Adipocyte (in vitro differentiated cells): ENCODE results near the gene EML1.

Source experiments
- DNase-seq: peaks from one replicate; pipeline ENCODE4 v3.0.0-alpha.2; 2015; ENCODE audit warnings: low read depth
- H3K27me3 ChIP-seq: replicated peaks from 2 replicates; pipeline ENCODE4 v1.7.0; 2013; ENCODE audit warnings: mild to moderate bottlenecking, low read length, moderate library complexity; ENCODE audit not compliant: control insufficient read depth, insufficient read depth
- H3K36me3 ChIP-seq: 2 replicates; pipeline ENCODE4 v1.7.0; 2013; ENCODE audit warnings: low read length, mild to moderate bottlenecking, moderate library complexity; ENCODE audit not compliant: control insufficient read depth, insufficient read depth, severe bottlenecking
- H3K4me1 ChIP-seq: 2 replicates; pipeline ENCODE4 v1.7.0; 2013; ENCODE audit warnings: mild to moderate bottlenecking, low read length, moderate library complexity; ENCODE audit not compliant: control insufficient read depth, insufficient read depth
- H3K4me3 ChIP-seq: 2 replicates; pipeline ENCODE4 v1.7.0; 2013; ENCODE audit warnings: mild to moderate bottlenecking, low read length, moderate library complexity
- H3K9ac ChIP-seq: 2 replicates; pipeline ENCODE4 v1.7.0; 2013; ENCODE audit warnings: mild to moderate bottlenecking, low read length, moderate library complexity
- H3K9me3 ChIP-seq: 2 replicates; pipeline ENCODE4 v1.7.0; 2013; ENCODE audit warnings: mild to moderate bottlenecking, low read length, moderate library complexity; ENCODE audit not compliant: control insufficient read depth

EML1 gene

GRCh38 chr14:99750746-99751450 lies 42.3 kb upstream of the EML1 start:
- Histone ChIP-seq H3K9me3 (no peaks in the 10 kb centered on the region), H3K4me1 (peaks cover 43% of the 10 kb centered on the region), H3K9ac (no peak overlapping the region), H3K36me3 (no peaks in the 10 kb centered on the region), H3K27me3 (peaks cover 14% of the 10 kb centered on the region), H3K4me3 (no peak overlapping the region)
- no peak for DNase-seq

DNA sequence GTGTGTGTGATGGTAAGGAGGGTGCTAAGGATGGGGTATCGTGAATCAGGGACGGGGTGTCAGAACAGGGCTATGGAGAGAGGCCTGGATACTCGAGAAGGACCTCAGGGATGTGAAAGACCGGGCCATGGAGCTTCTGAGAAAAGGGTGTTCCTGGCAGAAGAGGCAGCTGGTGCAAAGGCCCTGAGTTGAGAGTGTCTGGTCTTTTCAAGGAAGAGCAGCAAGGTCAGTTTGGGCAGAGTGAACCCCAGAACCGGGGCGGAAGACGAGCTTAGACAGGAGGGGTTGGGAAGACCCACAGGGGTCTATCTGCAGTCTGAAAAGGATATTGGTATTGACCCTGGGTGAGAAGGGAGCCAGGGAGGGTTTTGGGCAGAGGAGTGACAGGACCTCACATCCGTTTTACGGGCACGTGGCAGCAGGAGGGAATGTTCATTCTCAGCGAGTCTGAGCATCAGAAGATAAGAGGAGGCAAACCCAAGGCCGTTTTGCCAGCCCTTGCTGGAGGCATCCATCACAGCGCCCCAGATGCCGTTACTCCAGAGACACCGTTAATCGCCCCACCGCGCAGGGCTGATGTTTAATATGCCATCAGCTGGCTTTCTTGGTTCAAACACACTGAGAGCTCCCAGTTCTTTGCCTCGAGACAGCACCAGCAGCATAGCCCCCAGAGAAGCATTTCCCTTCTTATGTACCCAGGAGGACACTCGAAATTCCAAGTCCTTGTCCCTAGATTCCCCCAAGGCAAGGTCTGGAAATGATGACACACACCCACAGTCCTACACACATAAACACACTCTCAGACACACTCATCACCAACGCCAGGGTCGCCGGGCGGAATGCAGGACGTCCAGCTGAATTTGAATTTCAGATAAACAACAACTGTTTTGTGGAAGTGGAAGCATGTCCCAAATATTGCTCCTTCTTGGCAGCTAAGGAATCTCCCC lies 41.4 kb upstream of the EML1 start:
- H3K4me3 ChIP-seq = no peak overlapping the region
- no peaks in the 10 kb centered on the region for H3K36me3 ChIP-seq
- peak; percentile 43 for DNase-seq
- peaks cover 49% of the 10 kb centered on the region for H3K4me1 ChIP-seq
- H3K9ac ChIP-seq = no peak overlapping the region
- H3K27me3 ChIP-seq = peaks cover 14% of the 10 kb centered on the region
- H3K9me3 ChIP-seq = no peaks in the 10 kb centered on the region

DNA sequence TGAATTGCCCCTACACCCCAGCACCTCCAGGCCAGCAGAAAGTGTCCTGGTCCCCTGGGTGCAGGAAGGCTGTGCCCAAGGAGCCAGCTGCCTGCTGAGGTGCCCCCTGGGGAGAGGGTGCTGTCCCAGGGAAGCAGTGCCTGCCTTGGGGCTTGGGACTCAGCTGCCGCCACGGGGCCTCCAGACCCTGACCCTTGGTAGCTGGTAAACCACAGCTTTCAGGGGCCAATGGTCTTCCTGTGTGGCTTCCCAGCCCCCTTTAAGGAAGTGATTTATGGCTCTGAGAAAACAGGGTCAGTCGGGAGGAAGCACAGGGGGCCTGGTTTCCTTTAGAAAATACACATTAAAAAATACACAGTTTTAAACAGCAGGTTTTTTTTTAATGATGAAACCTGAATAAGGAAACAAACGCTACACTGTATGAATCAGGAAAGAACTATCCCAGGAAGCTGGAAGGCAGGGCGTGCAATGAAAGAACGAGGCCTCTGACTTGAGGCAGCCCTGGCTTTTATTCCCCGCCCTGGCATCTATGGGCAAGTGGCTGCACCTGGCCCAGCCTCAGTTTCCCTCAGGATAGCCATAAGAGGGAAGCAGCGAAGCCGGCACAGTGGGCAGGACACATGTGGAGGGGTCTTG lies 40.6 kb upstream of the EML1 start:
- DNase-seq = peak; percentile 83
- no peaks in the 10 kb centered on the region for H3K9me3 ChIP-seq
- peaks cover 57% of the 10 kb centered on the region for H3K4me1 ChIP-seq

DNA sequence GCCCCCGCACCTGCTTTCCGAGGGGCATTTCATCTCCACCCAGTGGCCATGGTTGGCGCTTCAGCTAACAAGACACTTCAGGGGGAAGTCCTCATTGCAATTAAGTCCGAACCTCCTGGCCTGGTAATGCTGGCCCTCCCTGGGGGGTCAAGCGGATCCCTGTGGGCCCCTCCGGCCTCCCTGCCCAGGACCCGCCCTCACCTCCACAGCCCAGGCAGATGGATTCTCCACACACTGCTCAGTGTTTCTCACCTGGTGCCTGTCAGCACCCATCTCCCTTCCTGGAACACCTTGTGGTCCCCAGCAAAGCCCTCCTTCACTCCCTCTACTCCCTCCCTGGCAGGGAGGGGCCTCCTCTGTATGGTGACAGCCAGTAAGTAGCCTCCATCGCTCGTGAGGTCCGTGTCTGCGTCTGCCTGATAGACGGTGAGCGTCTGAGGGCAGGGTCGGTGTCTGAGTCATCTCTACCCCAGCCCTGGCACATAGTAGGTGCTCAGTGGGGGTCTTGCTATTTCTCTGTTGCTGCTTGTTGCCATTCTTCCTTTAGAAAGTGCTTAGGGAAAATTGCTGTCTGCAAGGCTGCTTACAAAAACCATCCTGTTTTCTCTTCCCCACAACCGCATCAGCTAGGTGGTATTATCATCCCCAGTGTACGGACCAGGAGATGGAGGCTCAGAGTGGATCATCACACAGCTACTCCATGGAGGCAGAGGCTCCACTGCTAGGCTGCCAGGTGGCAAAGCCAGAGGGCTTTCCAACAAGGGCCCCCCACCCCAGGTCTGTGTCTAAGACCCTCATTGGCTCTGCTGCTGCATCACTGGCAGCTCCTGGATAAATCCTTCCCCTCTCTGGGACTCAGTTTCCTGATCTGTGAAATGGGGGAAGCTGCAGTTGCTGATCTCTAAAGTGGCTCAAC lies 39.7 kb upstream of the EML1 start:
- H3K4me1 ChIP-seq = peaks cover 66% of the 10 kb centered on the region
- H3K36me3 ChIP-seq = no peaks in the 10 kb centered on the region
- no peak for DNase-seq
- peaks cover 14% of the 10 kb centered on the region for H3K27me3 ChIP-seq
- no peak overlapping the region for H3K4me3 ChIP-seq
- H3K9ac ChIP-seq = no peak overlapping the region
- no peaks in the 10 kb centered on the region for H3K9me3 ChIP-seq

More for the DNA sequence above, 40.6 kb upstream of the EML1 start:
- no peak overlapping the region for H3K9ac ChIP-seq
- H3K4me3 ChIP-seq = no peak overlapping the region
- H3K36me3 ChIP-seq = no peaks in the 10 kb centered on the region
- H3K27me3 ChIP-seq = peaks cover 14% of the 10 kb centered on the region

DNA sequence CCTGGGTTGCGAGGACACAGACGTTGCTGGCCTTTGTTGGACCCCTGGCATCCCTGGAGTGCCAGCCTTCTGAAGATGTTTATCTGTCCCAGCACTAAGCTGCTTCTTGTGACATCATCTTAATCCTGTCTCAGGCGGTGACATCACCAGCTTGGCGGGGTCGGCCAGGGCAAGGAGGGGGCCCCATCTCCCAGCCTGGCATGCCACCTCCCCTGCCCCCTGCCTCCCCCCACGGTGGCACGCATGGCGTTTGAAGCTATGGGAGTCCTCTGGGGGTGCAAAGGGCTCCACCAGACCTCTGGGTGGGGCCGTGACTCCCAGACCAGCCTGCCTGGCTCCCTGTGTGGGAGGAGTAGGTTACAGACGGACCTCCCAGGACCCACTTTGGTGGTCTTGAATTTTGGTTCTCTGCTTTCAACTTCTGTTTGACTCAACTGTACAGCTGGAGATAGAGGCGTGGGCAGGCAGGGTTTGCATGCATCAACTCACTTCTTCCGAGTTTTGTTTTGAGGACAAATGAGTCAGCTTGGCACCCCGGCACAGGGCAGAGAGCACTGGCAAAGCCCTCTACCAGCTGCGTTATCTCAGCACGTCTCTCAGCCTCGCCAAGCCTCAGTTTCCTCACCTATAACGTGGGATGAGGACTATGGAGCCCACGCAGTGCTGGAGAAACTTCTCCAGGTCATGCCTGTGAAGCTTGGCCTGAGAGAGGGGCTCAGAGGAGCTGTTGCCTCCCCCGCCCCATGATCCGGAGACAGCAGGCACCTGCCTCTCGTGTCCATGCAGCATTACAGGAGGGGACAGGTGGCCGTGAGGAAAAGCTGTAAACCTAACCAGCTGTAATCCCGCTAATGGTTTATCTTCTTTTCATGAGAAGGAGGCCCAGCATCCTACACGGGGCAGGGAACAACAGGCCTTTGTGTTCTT lies 38.8 kb upstream of the EML1 start:
- H3K27me3 ChIP-seq = peaks cover 14% of the 10 kb centered on the region
- no peak overlapping the region for H3K9ac ChIP-seq
- DNase-seq = peak; percentile 47
- no peak overlapping the region for H3K4me3 ChIP-seq
- H3K36me3 ChIP-seq = no peaks in the 10 kb centered on the region
- H3K4me1 ChIP-seq = peaks cover 70% of the 10 kb centered on the region
- no peaks in the 10 kb centered on the region for H3K9me3 ChIP-seq

- peaks cover 64% of the 10 kb centered on the region for H3K4me1 ChIP-seq
- no peak overlapping the region for H3K9ac ChIP-seq
- no peak for DNase-seq
- peaks cover 14% of the 10 kb centered on the region for H3K27me3 ChIP-seq
- no peaks in the 10 kb centered on the region for H3K36me3 ChIP-seq
- no peak overlapping the region for H3K4me3 ChIP-seq
- H3K9me3 ChIP-seq = no peaks in the 10 kb centered on the region
These were observed 38.2 kb upstream of the EML1 start for GRCh38 chr14:99755068-99755405.

DNA sequence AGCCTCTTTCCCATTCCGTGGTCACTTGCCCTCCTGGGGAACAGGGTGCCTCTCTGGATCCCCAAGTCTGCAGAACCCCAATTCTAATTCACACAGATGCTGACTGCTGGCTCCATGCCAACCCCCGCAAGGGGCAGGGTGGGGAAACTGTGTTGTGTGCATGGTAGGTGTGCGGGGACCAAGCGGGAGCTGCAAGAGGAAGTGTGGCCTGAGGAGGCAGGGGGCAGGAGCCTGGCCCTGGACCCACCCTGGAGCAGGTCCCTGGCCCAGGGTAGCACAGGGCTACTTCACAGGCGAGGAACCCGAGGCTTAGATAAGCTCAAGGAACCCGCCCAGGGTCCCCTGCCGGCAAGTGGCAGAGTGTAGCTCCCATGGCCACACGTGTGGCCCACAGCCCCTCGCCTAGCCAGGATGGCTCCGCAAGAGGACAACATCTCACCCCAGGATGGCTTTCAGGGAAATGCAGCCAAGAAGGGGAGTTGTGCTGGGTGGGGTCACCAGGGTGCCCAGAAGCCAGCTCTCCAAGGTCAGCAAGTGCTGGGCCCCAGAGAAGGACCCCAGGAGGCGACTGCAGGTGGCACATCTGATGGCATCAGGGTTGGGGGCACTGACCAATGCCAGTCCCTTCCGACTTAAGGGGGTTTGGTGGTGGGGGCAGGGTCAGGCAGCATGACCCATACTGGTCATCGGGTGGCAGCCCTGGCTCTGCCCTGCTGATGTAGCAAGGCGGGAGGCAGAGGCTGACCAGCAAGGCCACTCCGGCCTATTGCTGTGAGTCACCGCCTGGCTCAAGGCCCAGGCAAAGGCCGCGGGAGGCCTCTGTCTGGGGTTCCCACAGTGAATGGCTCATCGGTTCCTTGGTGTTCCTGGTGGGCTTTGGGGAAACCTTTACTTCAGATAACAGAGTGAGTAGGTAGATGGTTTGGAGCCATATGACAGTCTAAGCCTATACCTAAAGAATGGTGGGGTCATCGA lies 37.3 kb upstream of the EML1 start:
- Histone ChIP-seq H3K9ac (no peak overlapping the region), H3K9me3 (no peaks in the 10 kb centered on the region), H3K4me1 (peaks cover 62% of the 10 kb centered on the region), H3K27me3 (peaks cover 7% of the 10 kb centered on the region), H3K4me3 (no peak overlapping the region), H3K36me3 (no peaks in the 10 kb centered on the region)
- peak; percentile 96 for DNase-seq

DNA sequence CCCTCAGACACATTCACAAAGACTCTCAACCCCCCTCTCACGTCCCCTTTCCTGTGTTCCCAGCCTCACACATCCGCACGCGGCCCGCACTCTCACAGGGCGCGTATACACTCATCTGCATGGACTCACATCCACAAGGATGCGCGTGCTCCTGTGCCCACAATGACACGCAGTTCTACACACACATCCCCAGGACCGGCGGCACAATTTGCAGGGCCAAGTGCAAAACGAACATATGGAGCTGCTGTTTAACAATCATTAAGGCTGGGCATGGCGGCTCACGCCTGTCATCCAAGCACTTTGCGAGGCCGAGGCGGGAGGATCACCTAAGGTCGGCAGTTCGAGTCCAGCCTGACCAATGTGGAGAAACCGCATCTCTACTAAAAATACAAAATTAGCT lies 36.4 kb upstream of the EML1 start:
- DNase-seq = no peak
- Histone ChIP-seq H3K27me3 (peaks cover 3% of the 10 kb centered on the region), H3K9ac (no peak overlapping the region), H3K4me3 (no peak overlapping the region), H3K36me3 (no peaks in the 10 kb centered on the region), H3K9me3 (no peaks in the 10 kb centered on the region), H3K4me1 (peaks cover 62% of the 10 kb centered on the region)

DNA sequence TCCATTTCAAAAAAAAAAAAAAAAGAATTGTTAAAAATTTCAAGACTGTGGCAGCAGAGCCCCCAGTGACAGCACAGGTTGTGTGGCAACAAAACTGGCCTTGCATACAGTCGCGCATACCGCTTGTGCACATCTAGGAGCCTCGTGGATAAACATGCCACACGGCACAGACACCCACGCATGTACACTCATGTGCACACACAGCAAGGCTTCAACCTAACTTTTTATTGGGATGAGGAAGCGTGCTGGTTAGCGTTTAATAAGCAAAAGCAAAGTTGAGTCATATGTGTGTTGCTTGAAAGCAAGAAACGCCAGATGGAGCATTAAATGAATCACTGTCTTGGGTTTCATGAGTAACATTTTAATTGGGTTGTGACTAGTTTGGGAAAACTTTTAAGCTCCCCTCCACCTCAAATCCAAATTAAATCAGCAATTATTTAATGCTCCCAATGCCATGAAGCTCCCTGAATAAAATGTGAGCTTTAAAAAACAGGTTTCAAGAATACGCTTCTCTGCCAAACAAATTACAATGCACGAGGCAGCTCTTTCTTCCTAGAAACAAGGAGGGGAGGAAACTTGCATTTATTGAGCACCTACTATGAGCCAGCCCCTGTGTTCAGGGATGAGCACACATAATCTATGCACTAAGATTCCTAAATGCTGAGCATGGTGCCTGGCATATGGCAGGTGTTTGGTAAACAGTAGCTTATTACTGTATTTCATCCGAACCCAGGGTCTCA lies 35.7 kb upstream of the EML1 start:
- Histone ChIP-seq H3K9me3 (no peaks in the 10 kb centered on the region), H3K4me1 (peaks cover 56% of the 10 kb centered on the region), H3K36me3 (no peaks in the 10 kb centered on the region), H3K27me3 (no peaks in the 10 kb centered on the region), H3K9ac (no peak overlapping the region), H3K4me3 (no peak overlapping the region)
- peak; percentile 91 for DNase-seq
